Lung (tissue), 12 donors: ENCODE results near the gene ROR1. TPM values are rescaled to one million over a fixed set of nuclear protein-coding genes. Genes with fewer than 3 reads are reported as not detected.

ENCODE experiments used
- ATAC-seq: fragments of 200-7000 bp; cut with Tn5 transposase; one replicate; pipeline ENCODE4 v1.9.1; 2020; ENCODE audit warnings: moderate number of reproducible peaks; ENCODE audit not compliant: insufficient read depth, low FRiP score
- DNase-seq, 3 donors: peaks; one replicate each; pipeline ENCODE4 v3.0.0-alpha.2; 2013 to 2017
- H3K27ac ChIP-seq, 2 donors: one replicate each; pipeline ENCODE4 v1.5.1; 2013; ENCODE audit warnings: mild to moderate bottlenecking in 2 of 2, moderate library complexity in 2 of 2, control low read depth in 1 of 2, inconsistent platforms in 1 of 2, low read depth in 1 of 2, low read length in 1 of 2
- H3K27me3 ChIP-seq, 3 donors: one replicate each; pipeline ENCODE4 v1.5.1; 2013; ENCODE audit warnings: low read length in 2 of 3; ENCODE audit not compliant: control insufficient read depth in 3 of 3, insufficient read depth in 3 of 3
- H3K36me3 ChIP-seq, 4 donors: one replicate each; pipeline ENCODE4 v1.5.1; 2013; ENCODE audit warnings: low read length in 4 of 4, mild to moderate bottlenecking in 1 of 4, moderate library complexity in 1 of 4; ENCODE audit not compliant: control insufficient read depth in 4 of 4, insufficient read depth in 4 of 4
- H3K4me1 ChIP-seq, 5 donors: one replicate each; pipeline ENCODE4 v1.5.1; 2013; ENCODE audit warnings: low read length in 5 of 5, mild to moderate bottlenecking in 2 of 5, moderate library complexity in 1 of 5; ENCODE audit not compliant: control insufficient read depth in 5 of 5, insufficient read depth in 5 of 5
- H3K4me3 ChIP-seq: one replicate; pipeline ENCODE4 v1.5.1; 2013; ENCODE audit warnings: mild to moderate bottlenecking, control low read depth, moderate library complexity
- H3K9ac ChIP-seq, 2 donors: one replicate each; pipeline ENCODE4 v1.5.1; 2013; ENCODE audit warnings: low read length in 2 of 2, control low read depth in 1 of 2; ENCODE audit not compliant: insufficient read depth in 1 of 2
- H3K9me3 ChIP-seq, 4 donors: one replicate each; pipeline ENCODE4 v1.5.1; 2013; ENCODE audit warnings: low read length in 3 of 4, mild to moderate bottlenecking in 1 of 4, moderate library complexity in 1 of 4; ENCODE audit not compliant: control insufficient read depth in 4 of 4, insufficient read depth in 3 of 4
- CTCF ChIP-seq: IDR thresholded peaks from 2 replicates; pipeline ENCODE4 v1.5.1; 2012; ENCODE audit warnings: mild to moderate bottlenecking; ENCODE audit errors: control extremely low read depth, extremely low read depth
- WGBS, 2 donors: extraction: QIAGEN DNeasy Blood & Tissue Kit; methylation state at CpG; one replicate each; pipeline ENCODE4 v1.1.7; 2013; 5-methylcytosine and 5-hydroxymethylcytosine counted together
- polyA plus RNA-seq, 2 donors: library from polyadenylated mRNA; stranded (reverse); fragments of 200-250 nt; gene quantifications; one replicate each; pipeline ENCODE4 v1.2.1, GENCODE V29; 2013
- total RNA-seq, 2 donors: library from RNA; depleted of rRNA in 1 of 2; stranded (reverse); fragments of >200 nt in 1 of 2; gene quantifications; one replicate each; pipeline ENCODE4 v1.2.1, GENCODE V29; 2014 to 2021
- donor health status: control.
- donor health status: control.
- donor health status: Bipolar disorder and iron deficiency.
- donor health status: healthy.
- donor health status: DM: yes; HTN: yes; CAD: no.

The ROR1 gene
- total and polyA plus RNA-seq, 4 donors, result 2.9 to 47.0 (median 14.0) TPM

DNA sequence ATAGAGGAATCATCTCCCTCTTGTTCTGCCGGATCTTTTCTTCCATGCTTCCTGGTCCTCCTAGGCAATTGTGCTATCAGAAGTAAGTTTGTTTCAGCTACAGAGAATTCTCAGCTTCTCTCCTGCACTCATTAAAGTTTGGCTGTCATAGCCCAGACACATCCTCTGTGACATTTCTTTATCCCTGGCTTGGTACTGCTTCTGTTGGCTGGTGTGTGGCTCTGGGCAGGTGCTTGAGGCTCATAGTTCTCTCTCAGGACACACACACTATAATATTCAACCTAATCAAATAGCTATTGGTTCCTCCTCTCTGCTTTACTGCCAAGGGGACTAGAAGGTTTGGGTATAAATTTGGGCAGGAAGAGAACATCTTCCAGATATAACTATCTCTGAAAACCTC lies 172.1 kb downstream of the ROR1 start:
- H3K27me3 ChIP-seq, result no peaks in the 10 kb centered on the region
- DNase-seq (no peak), ATAC-seq (no peak)
- H3K9ac ChIP-seq, result no peak overlapping the region
- H3K9me3 ChIP-seq, result peaks cover 0 to 2% (median 0%) of the 10 kb centered on the region in 4 donors
- peaks cover 1 to 16% (median 7%) of the 10 kb centered on the region in 5 donors for H3K4me1 ChIP-seq
- WGBS, 2 donors, result 88 to 92% methylated on average over 1 of the region's 1 CpG
- no peak overlapping the region for H3K4me3 ChIP-seq
- H3K36me3 ChIP-seq, result peaks cover 0 to 4% (median 1%) of the 10 kb centered on the region in 4 donors
- no peak for TF ChIP-seq CTCF
- H3K27ac ChIP-seq, result no peak overlapping the region

DNA sequence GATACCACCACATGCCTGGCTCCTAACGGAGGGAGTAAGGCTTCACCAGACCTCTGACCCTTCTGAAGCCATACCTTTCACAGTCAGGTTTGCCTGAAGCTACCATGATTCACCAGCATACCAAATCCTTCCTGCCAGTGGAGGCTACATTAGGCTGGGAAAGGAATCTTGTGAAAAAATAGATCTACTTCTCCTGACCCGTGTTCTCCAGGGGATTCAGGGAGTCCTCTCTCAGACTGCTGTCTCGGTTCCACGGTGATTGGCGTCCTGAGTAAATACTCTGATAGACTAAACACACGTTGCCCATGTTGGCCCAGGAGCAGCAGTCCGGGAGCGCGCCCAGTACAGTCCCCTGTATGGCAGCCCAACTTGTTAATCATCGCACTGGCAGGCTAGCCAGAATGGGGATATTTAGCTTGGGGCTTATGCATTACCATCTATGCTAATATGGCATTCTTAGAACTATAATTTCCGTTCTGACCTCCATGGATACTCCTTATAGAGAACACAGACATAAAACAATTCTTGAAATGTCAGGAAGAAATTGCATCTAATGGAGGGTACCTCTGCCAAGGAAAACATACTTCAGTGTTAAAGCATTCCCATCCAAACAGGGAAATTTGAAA lies 173.2 kb downstream of the ROR1 start:
- Histone ChIP-seq H3K9ac (no peak overlapping the region), H3K4me1 (peaks cover 1 to 16% (median 9%) of the 10 kb centered on the region in 5 donors), H3K27ac (no peak overlapping the region), H3K36me3 (peaks cover 0 to 3% (median 0%) of the 10 kb centered on the region in 4 donors), H3K9me3 (peaks cover 0 to 2% (median 0%) of the 10 kb centered on the region in 4 donors), H3K27me3 (no peaks in the 10 kb centered on the region), H3K4me3 (no peak overlapping the region)
- no peak for TF ChIP-seq CTCF
- DNase-seq, result no peak
- ATAC-seq, result no peak
- WGBS, 2 donors, result 68 to 81% methylated on average over 11 of the region's 11 CpGs

- no peaks in the 10 kb centered on the region for H3K27me3 ChIP-seq
- 89 to 95% methylated on average over 3 of the region's 3 CpGs for WGBS, 2 donors
- ATAC-seq (no peak), DNase-seq (no peak)
- H3K27ac ChIP-seq, result no peak overlapping the region
- H3K36me3 ChIP-seq, result peaks cover 0 to 3% (median 0%) of the 10 kb centered on the region in 4 donors
- TF ChIP-seq CTCF, result no peak
- peaks cover 0 to 2% (median under 1%) of the 10 kb centered on the region in 4 donors for H3K9me3 ChIP-seq
- H3K4me3 ChIP-seq, result no peak overlapping the region
- peaks cover 1 to 16% (median 9%) of the 10 kb centered on the region in 5 donors for H3K4me1 ChIP-seq
- no peak overlapping the region for H3K9ac ChIP-seq
Measured at GRCh38 chr1:63947904-63948303, 174.1 kb downstream of the ROR1 start.
